Left lung (tissue), 14 donors: ENCODE measurements around the gene ASB9. TPM values are rescaled to one million over a fixed set of nuclear protein-coding genes. Genes with fewer than 3 reads are reported as not detected.

Experiments used
- ATAC-seq: fragments of 200-7000 bp; cut with Tn5 transposase; one replicate; pipeline ENCODE4 v1.9.1; 2020; ENCODE audit warnings: moderate library complexity
- DNase-seq, 4 donors: peaks; one replicate each; pipeline ENCODE4 v3.0.0-alpha.2; 2013 to 2020
- H3K27ac ChIP-seq, 2 donors: fragments of 200-600 bp; sonication (generic) in 1 of 2; one replicate each; pipeline versions ENCODE4 v1.5.0 to v1.8.0; 2020 to 2021
- H3K27me3 ChIP-seq, 2 donors: fragments of 200-600 bp; sonication (generic) in 1 of 2; one replicate each; pipeline versions ENCODE4 v1.5.0 to v1.8.0; 2020 to 2021
- H3K36me3 ChIP-seq, 2 donors: fragments of 200-600 bp; sonication (generic) in 1 of 2; one replicate each; pipeline versions ENCODE4 v1.5.0 to v1.8.0; 2020 to 2021
- H3K4me1 ChIP-seq, 2 donors: fragments of 200-600 bp; one replicate each; pipeline ENCODE4 v1.8.0; 2021
- H3K4me3 ChIP-seq, 2 donors: fragments of 200-600 bp; sonication (generic) in 1 of 2; one replicate each; pipeline versions ENCODE4 v1.5.0 to v1.8.0; 2020 to 2021; ENCODE audit warnings: mild to moderate bottlenecking in 1 of 2
- H3K9me3 ChIP-seq, 2 donors: fragments of 200-600 bp; sonication (generic) in 1 of 2; one replicate each; pipeline versions ENCODE4 v1.5.0 to v1.8.0; 2020 to 2021
- intact Hi-C, 2 donors: fragments of 100-400 bp; cut with DNase I; formaldehyde crosslinking; loops; one replicate each; pipeline versions ENCODE4 v1.11.2 to v1.14.2; 2022
- long read RNA-seq, 12 donors: library from polyadenylated mRNA in 2 of 12; unstranded in 2 of 12; transcript quantifications; one replicate each; pipeline ENCODE4 v2.0.0 and lab custom pipeline, GENCODE V29; 2019 to 2026
- polyA plus RNA-seq, 6 donors: library from polyadenylated mRNA; unstranded; fragments of 120-200 nt; gene quantifications; one replicate each; pipeline ENCODE4 v1.2.1, GENCODE V29; 2013; ENCODE audit not compliant: insufficient read length in 6 of 6
- total RNA-seq, 2 donors: library from RNA; stranded (reverse); fragmentation: NEBNext Ultra II Directional; extraction: Animal tissue kit (Norgen Biotek cat#: 25700); gene quantifications; one replicate each; pipeline ENCODE4 v1.2.1, GENCODE V29; 2021
- TF ChIP-seq, protein P1 (sequence below), 2 donors: fragments of 200-600 bp; sonication (generic) in 1 of 2; IDR thresholded peaks; one replicate each; pipeline versions ENCODE4 v1.5.0 to v1.8.0; 2021; ENCODE audit warnings: antibody characterized with exemption in 2 of 2
- donor health status: DM: no; HTN: yes; CAD: no.
- donor health status: DM: no; HTN: no; CAD: no.

Gene ASB9
- total RNA-seq (1 to 10 TPM; 2.7 to 4.3 TPM), polyA plus RNA-seq (10 to 100 TPM in 5 of 6 donors, 1 to 10 TPM in 1; 9.8 to 12.2 (median 10.6) TPM)
- long read RNA-seq, donor 1, partial matches to known transcripts = 0 of 1 reads
- long read RNA-seq, donor 1, other reads (novel, unspliced or antisense) = 0 of 1 reads
- long read RNA-seq, donor 2, partial matches to known transcripts = 7 of 8 reads
- long read RNA-seq, donor 2, other reads (novel, unspliced or antisense) = 0 of 8 reads
- long read RNA-seq, donor 3, partial matches to known transcripts = 0 of 1 reads
- long read RNA-seq, donor 3, other reads (novel, unspliced or antisense) = 0 of 1 reads
- long read RNA-seq, donor 4, partial matches to known transcripts = 0 of 11 reads
- long read RNA-seq, donor 4, other reads (novel, unspliced or antisense) = 4 of 11 reads
- long read RNA-seq, donor 5, partial matches to known transcripts = 0 of 3 reads
- long read RNA-seq, donor 5, other reads (novel, unspliced or antisense) = 0 of 3 reads
- long read RNA-seq, donor 6, partial matches to known transcripts = 0 of 3 reads
- long read RNA-seq, donor 6, other reads (novel, unspliced or antisense) = 0 of 3 reads
- long read RNA-seq, donor 7, partial matches to known transcripts = 0 of 1 reads
- long read RNA-seq, donor 7, other reads (novel, unspliced or antisense) = 0 of 1 reads
- long read RNA-seq, donor 8, partial matches to known transcripts = 0 of 6 reads
- long read RNA-seq, donor 8, other reads (novel, unspliced or antisense) = 0 of 6 reads
- long read RNA-seq, donor 9 = 0 reads
- long read RNA-seq, donor 10, partial matches to known transcripts = 0 of 9 reads
- long read RNA-seq, donor 10, other reads (novel, unspliced or antisense) = 2 of 9 reads
- long read RNA-seq, donor 11 = 0 reads
- long read RNA-seq, donor 12, partial matches to known transcripts = 0 of 1 reads
- long read RNA-seq, donor 12, other reads (novel, unspliced or antisense) = 0 of 1 reads

- H3K4me3 ChIP-seq = no peak within 1 kb of the TSS
- H3K27ac ChIP-seq = peak within 1 kb of the TSS; percentile 46 to 59
- intact Hi-C loops = no loop called here
- H3K9me3 ChIP-seq = no peaks in the 10 kb centered on the region
- H3K27me3 ChIP-seq = no peaks in the 10 kb centered on the region
- DNase-seq = peak in 3 of 4 donors; percentile 5 to 68 (median 60)
- no peaks in the 10 kb centered on the region for H3K4me1 ChIP-seq
- no peaks in the 10 kb centered on the region for H3K36me3 ChIP-seq
- peak; percentile 95 for ATAC-seq
- TF ChIP-seq, protein P1, sequence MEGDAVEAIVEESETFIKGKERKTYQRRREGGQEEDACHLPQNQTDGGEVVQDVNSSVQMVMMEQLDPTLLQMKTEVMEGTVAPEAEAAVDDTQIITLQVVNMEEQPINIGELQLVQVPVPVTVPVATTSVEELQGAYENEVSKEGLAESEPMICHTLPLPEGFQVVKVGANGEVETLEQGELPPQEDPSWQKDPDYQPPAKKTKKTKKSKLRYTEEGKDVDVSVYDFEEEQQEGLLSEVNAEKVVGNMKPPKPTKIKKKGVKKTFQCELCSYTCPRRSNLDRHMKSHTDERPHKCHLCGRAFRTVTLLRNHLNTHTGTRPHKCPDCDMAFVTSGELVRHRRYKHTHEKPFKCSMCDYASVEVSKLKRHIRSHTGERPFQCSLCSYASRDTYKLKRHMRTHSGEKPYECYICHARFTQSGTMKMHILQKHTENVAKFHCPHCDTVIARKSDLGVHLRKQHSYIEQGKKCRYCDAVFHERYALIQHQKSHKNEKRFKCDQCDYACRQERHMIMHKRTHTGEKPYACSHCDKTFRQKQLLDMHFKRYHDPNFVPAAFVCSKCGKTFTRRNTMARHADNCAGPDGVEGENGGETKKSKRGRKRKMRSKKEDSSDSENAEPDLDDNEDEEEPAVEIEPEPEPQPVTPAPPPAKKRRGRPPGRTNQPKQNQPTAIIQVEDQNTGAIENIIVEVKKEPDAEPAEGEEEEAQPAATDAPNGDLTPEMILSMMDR (IDR thresholded peaks at IDR 0.05) = no peak
Observed at GRCh38 chrX:15269618-15270521, at the start of gene ASB9. TSS of gene ASB9 (minus strand) at chrX:15270083. CDS start at chrX:15269874, 209 bp downstream.

DNA sequence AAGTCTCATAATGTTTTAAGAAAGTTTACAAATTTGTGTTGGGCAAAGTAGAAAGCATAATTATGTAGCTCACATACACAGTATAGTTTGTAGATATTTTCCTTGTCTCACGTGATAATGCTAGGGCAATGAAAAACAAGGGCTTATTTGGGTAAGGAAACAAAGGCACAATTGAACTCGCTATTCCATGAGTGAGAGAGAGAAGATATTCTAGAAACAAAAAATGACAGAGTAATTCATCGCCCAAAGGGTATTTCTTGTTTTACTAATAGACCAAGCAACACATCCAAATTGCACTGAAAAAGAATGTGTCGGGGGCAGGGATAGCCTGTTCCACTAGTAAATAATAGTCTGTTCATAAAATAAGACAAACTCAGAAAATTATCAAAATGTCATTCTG, 49.2 kb upstream of the ASB9 start:
- Histone ChIP-seq H3K36me3 (no peaks in the 10 kb centered on the region), H3K4me3 (no peak overlapping the region), H3K9me3 (no peaks in the 10 kb centered on the region), H3K4me1 (no peaks in the 10 kb centered on the region), H3K27ac (no peak overlapping the region), H3K27me3 (no peaks in the 10 kb centered on the region)
- ATAC-seq (no peak), DNase-seq (no peak)
- TF ChIP-seq, protein P1 (IDR thresholded peaks at IDR 0.05) = no peak
- intact Hi-C loops = no loop called here

- no peaks in the 10 kb centered on the region for H3K4me1 ChIP-seq
- no peak within 1 kb of the TSS for H3K27ac ChIP-seq
- H3K4me3 ChIP-seq = no peak within 1 kb of the TSS
- no peaks in the 10 kb centered on the region for H3K9me3 ChIP-seq
- ATAC-seq (no peak), DNase-seq (no peak)
- no peaks in the 10 kb centered on the region for H3K27me3 ChIP-seq
- intact Hi-C loops = no loop called here
- TF ChIP-seq, protein P1 (IDR thresholded peaks at IDR 0.05) = no peak
- no peaks in the 10 kb centered on the region for H3K36me3 ChIP-seq
Observed at GRCh38 chrX:15315509-15315908, 45.6 kb upstream of the ASB9 start, which contains the start of gene ASB11. TSS of gene ASB11 (minus strand) at chrX:15315640. CDS start at chrX:15315605, 35 bp downstream.

DNA sequence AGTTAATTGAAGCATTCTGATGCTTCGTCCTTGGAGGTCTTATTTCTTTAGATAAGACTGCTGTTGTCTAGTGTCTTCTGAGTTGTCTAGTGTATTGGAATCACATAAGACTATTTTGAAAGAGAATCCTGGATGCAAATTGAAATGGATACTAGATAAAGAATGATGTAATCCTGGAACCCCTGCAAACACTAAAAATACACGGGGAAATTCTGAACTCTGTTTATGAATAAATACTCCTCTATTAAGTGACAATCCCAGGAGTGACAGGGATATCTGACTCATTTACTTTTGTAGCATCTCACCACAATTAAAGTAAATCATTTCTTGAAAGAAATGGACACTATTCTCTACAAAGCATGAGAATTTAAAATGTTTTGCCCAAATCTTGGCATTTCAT, 44.6 kb upstream of the ASB9 start:
- Histone ChIP-seq H3K36me3 (no peaks in the 10 kb centered on the region), H3K27me3 (no peaks in the 10 kb centered on the region), H3K27ac (no peak overlapping the region), H3K4me1 (no peaks in the 10 kb centered on the region), H3K9me3 (no peaks in the 10 kb centered on the region), H3K4me3 (no peak overlapping the region)
- TF ChIP-seq, protein P1 (IDR thresholded peaks at IDR 0.05) = no peak
- DNase-seq = no peak
- ATAC-seq = no peak
- intact Hi-C loops = no loop called here
